IMR-90 (cell line): Measurements from ENCODE around the gene ZNF827. TPM values are rescaled to one million over a fixed set of nuclear protein-coding genes. Genes with fewer than 3 reads are reported as not detected.

Source experiments
- ATAC-seq: fragments of 200-7000 bp; cut with Tn5 transposase; 2 replicates; pipeline ENCODE4 v1.9.1; 2020; ENCODE audit warnings: low read depth, mild to moderate bottlenecking, moderate library complexity
- BruUV-seq: library from RNA; stranded (reverse); fragments of 400-500 nt; replicated peaks from 2 replicates; lab custom pipeline; 2021; lab: Mats Ljungman, UMichigan
- CTCF ChIA-PET: fragments of 300-600 bp; formaldehyde crosslinking; extraction: SDS; loops from one replicate; lab custom pipeline; 2021; ENCODE audit warnings: antibody characterized with exemption; lab: Yijun Ruan, JAX
- POLR2A ChIA-PET: fragments of 300-600 bp; sonication (Branson Sonifier 250); formaldehyde crosslinking; loops from one replicate; lab custom pipeline; 2022; ENCODE audit warnings: antibody characterized with exemption; ENCODE audit not compliant: unreplicated experiment; lab: Charles Lee
- DNase-seq: peaks from one replicate; pipeline ENCODE4 v3.0.0; 2013
- H2AFZ ChIP-seq: replicated peaks from 2 replicates; pipeline ENCODE3; 2013; ENCODE audit warnings: low read length, mild to moderate bottlenecking; ENCODE audit not compliant: poor library complexity
- H2AK5ac ChIP-seq: 2 replicates; pipeline ENCODE4 v1.6.1; 2013; ENCODE audit warnings: low read depth, low read length, inconsistent platforms
- H2AK9ac ChIP-seq: replicated peaks from 2 replicates; pipeline ENCODE3; 2013; ENCODE audit warnings: mild to moderate bottlenecking, low read depth, low read length, moderate library complexity; ENCODE audit not compliant: poor library complexity
- H2BK120ac ChIP-seq: 2 replicates; pipeline ENCODE4 v1.6.1; 2013; ENCODE audit warnings: low read depth, low read length, inconsistent platforms
- H2BK15ac ChIP-seq: 3 replicates; pipeline ENCODE4 v1.6.1; 2013; ENCODE audit warnings: low read depth, low read length, inconsistent platforms
- H2BK20ac ChIP-seq: 2 replicates; pipeline ENCODE4 v1.6.1; 2013; ENCODE audit warnings: low read depth, mild to moderate bottlenecking, inconsistent platforms, low read length, moderate library complexity
- H2BK5ac ChIP-seq: 2 replicates; pipeline ENCODE4 v1.6.1; 2013; ENCODE audit warnings: mild to moderate bottlenecking, low read depth, low read length, inconsistent platforms; ENCODE audit not compliant: poor library complexity, severe bottlenecking
- H3K14ac ChIP-seq: replicated peaks from 2 replicates; pipeline ENCODE4 v1.6.1; 2013; ENCODE audit warnings: low read depth, low read length, inconsistent platforms
- H3K18ac ChIP-seq: 2 replicates; pipeline ENCODE4 v1.6.1; 2013; ENCODE audit warnings: low read depth, low read length, control low read depth
- H3K23ac ChIP-seq: 2 replicates; pipeline ENCODE4 v1.6.1; 2013; ENCODE audit warnings: low read depth, low read length, inconsistent platforms
- H3K27ac ChIP-seq: 2 replicates; pipeline ENCODE4 v1.5.1; 2013; ENCODE audit warnings: mild to moderate bottlenecking, control low read depth, low read length; ENCODE audit not compliant: insufficient read depth
- H3K27me3 ChIP-seq: 2 replicates; pipeline ENCODE4 v1.6.1; 2013; ENCODE audit warnings: low read length; ENCODE audit not compliant: control insufficient read depth, insufficient read depth
- H3K36me3 ChIP-seq: 2 replicates; pipeline ENCODE4 v1.6.1; 2013; ENCODE audit warnings: low read length, mixed read lengths; ENCODE audit not compliant: control insufficient read depth, insufficient read depth
- H3K4ac ChIP-seq: 2 replicates; pipeline ENCODE4 v1.6.1; 2013; ENCODE audit warnings: low read depth, low read length, inconsistent platforms
- H3K4me1 ChIP-seq: 2 replicates; pipeline ENCODE4 v1.6.1; 2013; ENCODE audit warnings: low read length, mixed read lengths; ENCODE audit not compliant: control insufficient read depth, insufficient read depth
- H3K4me2 ChIP-seq: 2 replicates; pipeline ENCODE4 v1.6.1; 2013; ENCODE audit warnings: low read depth, mild to moderate bottlenecking, control low read depth, low read length, moderate library complexity
- H3K4me3 ChIP-seq: 2 replicates; pipeline ENCODE4 v1.5.1; 2013; ENCODE audit warnings: low read depth, mild to moderate bottlenecking, control low read depth, low read length, moderate library complexity; ENCODE audit not compliant: insufficient read depth
- H3K56ac ChIP-seq: 2 replicates; pipeline ENCODE4 v1.6.1; 2013; ENCODE audit warnings: low read length, inconsistent platforms; ENCODE audit not compliant: insufficient read depth; ENCODE audit errors: extremely low read depth
- H3K79me1 ChIP-seq, 2 experiments: 2 replicates each; pipeline ENCODE4 v1.6.1; 2013; ENCODE audit warnings: low read length in 2 of 2, inconsistent platforms in 1 of 2, low read depth in 1 of 2
- H3K9ac ChIP-seq: 2 replicates; pipeline ENCODE4 v1.6.1; 2013; ENCODE audit warnings: low read depth, low read length, control low read depth
- H3K9me1 ChIP-seq: 2 replicates; pipeline ENCODE4 v1.6.1; 2013; ENCODE audit warnings: low read length, inconsistent platforms; ENCODE audit not compliant: insufficient read depth
- H3K9me3 ChIP-seq: 2 replicates; pipeline ENCODE4 v1.6.1; 2013; ENCODE audit warnings: low read length; ENCODE audit not compliant: control insufficient read depth, insufficient read depth
- H4K20me1 ChIP-seq: 2 replicates; pipeline ENCODE4 v1.6.1; 2013; ENCODE audit warnings: low read length, inconsistent platforms; ENCODE audit not compliant: insufficient read depth
- H4K5ac ChIP-seq: 2 replicates; pipeline ENCODE4 v1.6.1; 2013; ENCODE audit warnings: mild to moderate bottlenecking, low read depth, low read length, control low read depth
- H4K8ac ChIP-seq, 2 experiments: 2 replicates each; pipeline ENCODE4 v1.6.1; 2013; ENCODE audit warnings: low read depth in 2 of 2, low read length in 2 of 2, control low read depth in 1 of 2, inconsistent platforms in 1 of 2
- H4K91ac ChIP-seq: 2 replicates; pipeline ENCODE4 v1.6.1; 2013; ENCODE audit warnings: low read depth, low read length, inconsistent platforms; ENCODE audit not compliant: insufficient read depth
- BHLHE40 ChIP-seq: fragments of 150-350 bp; IDR thresholded peaks from 2 replicates; pipeline ENCODE4 v1.6.1; 2016; ENCODE audit warnings: mild to moderate bottlenecking, low read depth, low read length
- CEBPB ChIP-seq: IDR thresholded peaks from 2 replicates; pipeline ENCODE4 v1.6.1; 2012; ENCODE audit warnings: low read depth, low read length, improper control_type of control experiment
- CHD1 ChIP-seq: IDR thresholded peaks from 2 replicates; pipeline ENCODE4 v1.6.1; 2012; ENCODE audit warnings: low read depth, low read length, improper control_type of control experiment
- CTCF ChIP-seq: conservative IDR thresholded peaks from 2 replicates; pipeline ENCODE4 v1.5.1; 2012; ENCODE audit warnings: mild to moderate bottlenecking, low read depth, low read length, improper control_type of control experiment
- ELK1 ChIP-seq: fragments of 150-350 bp; IDR thresholded peaks from 2 replicates; pipeline ENCODE4 v1.6.1; 2016; ENCODE audit warnings: low read depth, mild to moderate bottlenecking, low read length, moderate library complexity, borderline replicate concordance
- FOS ChIP-seq: fragments of 150-350 bp; IDR thresholded peaks from 2 replicates; pipeline ENCODE4 v1.6.1; 2016; ENCODE audit warnings: low read depth, low read length
- MAFK ChIP-seq: IDR thresholded peaks from 2 replicates; pipeline ENCODE4 v1.6.1; 2012; ENCODE audit warnings: low read depth, low read length, improper control_type of control experiment
- MAZ ChIP-seq: IDR thresholded peaks from 2 replicates; pipeline ENCODE4 v1.6.1; 2012; ENCODE audit warnings: low read depth, mild to moderate bottlenecking, low read length, improper control_type of control experiment, moderate library complexity, borderline replicate concordance
- MXI1 ChIP-seq: IDR thresholded peaks from 2 replicates; pipeline ENCODE4 v1.6.1; 2012; ENCODE audit warnings: low read depth, mild to moderate bottlenecking, low read length, moderate library complexity, borderline replicate concordance
- NFE2L2 ChIP-seq: fragments of 150-350 bp; IDR thresholded peaks from 2 replicates; pipeline ENCODE4 v1.6.1; 2016; ENCODE audit warnings: low read depth, mild to moderate bottlenecking, low read length
- POLR2A ChIP-seq: IDR thresholded peaks from 2 replicates; pipeline ENCODE4 v1.6.1; 2012; ENCODE audit warnings: mild to moderate bottlenecking, low read depth, low read length
- RAD21 ChIP-seq: IDR thresholded peaks from 2 replicates; pipeline ENCODE4 v1.6.1; 2012; ENCODE audit warnings: low read length, improper control_type of control experiment
- RCOR1 ChIP-seq: IDR thresholded peaks from 2 replicates; pipeline ENCODE4 v1.6.1; 2012; ENCODE audit warnings: mild to moderate bottlenecking, low read length, improper control_type of control experiment; ENCODE audit not compliant: insufficient replicate concordance
- RFX5 ChIP-seq: IDR thresholded peaks from 2 replicates; pipeline ENCODE4 v1.8.0; 2012; ENCODE audit warnings: low read depth, mild to moderate bottlenecking, low read length, moderate library complexity
- SMC3 ChIP-seq: fragments of 150-350 bp; IDR thresholded peaks from 2 replicates; pipeline ENCODE4 v1.6.1; 2016; ENCODE audit warnings: low read depth, mild to moderate bottlenecking, antibody characterized with exemption, low read length, moderate library complexity
- WGBS, 2 experiments: methylation state at CpG; one replicate each; pipeline versions ENCODE4 v1.1.5 to v1.1.7; 2013; ENCODE audit warnings: missing lambda C conversion rate in 2 of 2; ENCODE audit not compliant: insufficient read length in 1 of 2; ENCODE audit errors: extremely low coverage in 2 of 2; 5-methylcytosine and 5-hydroxymethylcytosine counted together
- dilution Hi-C: fragments of 300-500 bp; cut with HindIII; formaldehyde crosslinking; loops from one replicate; pipeline ENCODE4 v1.14.3; 2018; ENCODE audit warnings: low sequenced_read_pairs; ENCODE audit not compliant: unreplicated experiment
- in situ Hi-C: fragments of 300-500 bp; cut with MboI; formaldehyde crosslinking; loops from 3 replicates; pipeline ENCODE4 v1.14.3; 2019; ENCODE audit warnings: low sequenced_read_pairs, inconsistent platforms, mixed read lengths
- intact Hi-C: fragments of 100-400 bp; cut with micrococcal nuclease; formaldehyde crosslinking; loops from 2 replicates; pipeline ENCODE4 v1.10.0; 2022
- polyA plus RNA-seq, 3 experiments: library from polyadenylated mRNA; depleted of rRNA; stranded (reverse); fragments of >200 nt; gene quantifications; 2 replicates each; pipeline ENCODE4 v1.2.3, GENCODE V29; 2012; ENCODE audit warnings: low replicate concordance in 1 of 3
- total RNA-seq: library from RNA; depleted of rRNA; stranded (reverse); fragments of >200 nt; gene quantifications from 2 replicates; pipeline ENCODE4 v1.2.3, GENCODE V29; 2012
- TF ChIP-seq, protein P1 (sequence below): fragments of 150-350 bp; IDR thresholded peaks from 2 replicates; pipeline ENCODE4 v1.6.1; 2017; ENCODE audit warnings: mild to moderate bottlenecking, antibody characterized with exemption, low read length, low read depth

ZNF827 gene
- total and polyA plus RNA-seq, 2 of the 4 experiments (the other 2 are of a cell fraction), result 6.6 to 31.7 TPM

DNA sequence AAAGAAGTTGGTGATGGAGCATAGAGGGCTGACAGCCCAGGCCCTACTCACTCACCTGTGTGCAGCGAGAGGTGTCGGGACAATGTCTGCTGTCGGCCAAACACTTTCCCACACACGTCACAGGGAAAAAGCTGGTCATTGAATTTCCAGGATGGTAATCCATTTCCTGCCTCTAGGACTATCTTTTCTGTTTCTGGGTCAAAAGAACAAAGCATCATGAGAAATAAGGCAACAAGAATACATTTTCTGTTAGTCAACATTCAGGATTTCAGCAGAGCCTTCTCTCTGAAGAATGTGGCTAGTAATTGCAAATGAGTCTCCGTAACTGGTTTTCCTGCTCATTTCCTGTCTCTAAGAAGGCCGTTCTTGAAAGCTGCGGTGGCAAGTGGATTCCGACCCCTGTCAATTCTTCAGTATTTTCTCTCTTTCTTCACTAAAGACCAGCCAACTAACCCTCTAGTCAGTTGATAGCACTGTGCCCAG, 159.3 kb downstream of the ZNF827 start:
- Histone ChIP-seq H3K14ac (no peak overlapping the region), H4K20me1 (no peaks in the 10 kb centered on the region), H3K79me1 (peaks cover 0 to 4% of the 10 kb centered on the region in 2 experiments; a peak in 2 of 4 replicates), H3K18ac (no peak overlapping the region), H2AK9ac (no peak overlapping the region), H3K36me3 (peaks cover 18% of the 10 kb centered on the region), H4K91ac (no peak overlapping the region), H2AK5ac (no peak overlapping the region), H3K27me3 (no peaks in the 10 kb centered on the region), H2BK120ac (no peak overlapping the region), H4K8ac (no peak overlapping the region), H3K9me3 (no peaks in the 10 kb centered on the region; the same call in 1 of the 2 replicates), H3K4me2 (no peak overlapping the region), H3K4ac (no peak overlapping the region), H2BK5ac (no peak overlapping the region), H3K23ac (no peak overlapping the region), H3K56ac (no peak overlapping the region), H2AFZ (no peak overlapping the region), H3K4me3 (no peak overlapping the region), H4K5ac (no peak overlapping the region), H3K9me1 (peaks cover 9% of the 10 kb centered on the region), H3K27ac (no peak overlapping the region), H2BK15ac (no peak overlapping the region), H3K9ac (no peak overlapping the region), H2BK20ac (no peak overlapping the region), H3K4me1 (no peaks in the 10 kb centered on the region)
- no peak for ATAC-seq
- no CpG with 5 or more reads among the region's 8 CpGs for WGBS, 2 experiments
- no TSS peak for BruUV-seq
- ChIA-PET POLR2A (no interaction called here), CTCF (interaction anchor here (1.6 kb wide), 1 partner anchor 12 kb away, joined by 5 read pairs; no protein-coding TSS in a partner anchor)
- TF ChIP-seq NFE2L2 (no peak), SMC3 (no peak), CEBPB (no peak), RFX5 (no peak), RCOR1 (no peak), CTCF (no peak), CHD1 (no peak), FOS (no peak), MXI1 (no peak), MAZ (no peak), POLR2A (no peak), BHLHE40 (no peak), ELK1 (no peak), RAD21 (no peak), MAFK (no peak)
- TF ChIP-seq, protein P1, sequence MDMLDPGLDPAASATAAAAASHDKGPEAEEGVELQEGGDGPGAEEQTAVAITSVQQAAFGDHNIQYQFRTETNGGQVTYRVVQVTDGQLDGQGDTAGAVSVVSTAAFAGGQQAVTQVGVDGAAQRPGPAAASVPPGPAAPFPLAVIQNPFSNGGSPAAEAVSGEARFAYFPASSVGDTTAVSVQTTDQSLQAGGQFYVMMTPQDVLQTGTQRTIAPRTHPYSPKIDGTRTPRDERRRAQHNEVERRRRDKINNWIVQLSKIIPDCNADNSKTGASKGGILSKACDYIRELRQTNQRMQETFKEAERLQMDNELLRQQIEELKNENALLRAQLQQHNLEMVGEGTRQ, result no peak
- dilution Hi-C loops, result no loop called here
- intact Hi-C loops, result no loop called here
- in situ Hi-C loops, result no loop called here
- DNase-seq, result no peak
